ENCODE data around the gene TUBA1A.

TUBA1A gene

DNA sequence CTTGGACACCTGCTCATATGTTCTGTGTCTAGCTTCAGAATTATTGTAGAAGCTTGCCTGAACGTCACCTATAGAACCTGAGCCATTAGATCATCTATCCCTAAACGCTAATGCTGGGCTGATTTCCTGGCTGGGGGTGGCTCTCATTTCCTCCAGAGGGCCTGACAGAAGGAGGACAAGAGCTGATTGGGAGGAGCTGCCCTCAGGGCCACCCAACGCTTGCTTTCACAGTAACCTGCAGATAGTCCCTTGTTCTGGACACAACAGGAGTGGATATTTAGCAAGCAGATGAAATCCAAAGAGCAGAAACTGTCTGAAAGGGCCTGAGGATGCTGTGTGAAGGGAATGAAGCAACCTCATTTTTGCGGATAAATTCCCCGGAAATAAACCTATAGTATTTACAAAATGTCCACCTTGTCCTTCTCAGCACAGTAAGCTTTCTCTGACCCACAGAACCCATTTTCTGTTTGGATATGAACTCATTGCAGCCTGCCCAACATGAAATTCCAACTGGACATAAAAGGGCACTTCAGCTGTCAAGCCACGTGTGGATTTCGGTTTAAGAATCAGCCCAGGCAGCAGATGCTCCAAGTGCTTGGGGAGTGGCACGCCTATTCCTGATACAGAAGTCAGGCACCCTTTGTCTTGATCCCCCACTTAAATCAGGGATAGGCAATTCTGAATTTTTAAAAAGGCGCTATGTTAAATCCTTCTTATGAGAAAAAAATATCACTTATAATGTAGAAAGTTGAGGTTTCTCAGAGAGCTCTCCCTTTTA, 43.2 kb upstream of the TUBA1A start:
- no peak for TF ChIP-seq FOXP2 (optimal IDR thresholded peaks at IDR 0.05; ENCODE audit: borderline replicate concordance, extremely low read depth, extremely low read length, insufficient read depth)
- TF ChIP-seq POLR2AphosphoS5 (IDR thresholded peaks at IDR 0.05; ENCODE audit: low read depth, low read length): no peak
- TF ChIP-seq TAF1 (IDR thresholded peaks at IDR 0.05; ENCODE audit: borderline replicate concordance, insufficient read depth, low read length): no peak
- TF ChIP-seq SIN3A (IDR thresholded peaks at IDR 0.05; ENCODE audit: borderline replicate concordance, insufficient read depth, low read length): no peak
- TF ChIP-seq, protein P1, sequence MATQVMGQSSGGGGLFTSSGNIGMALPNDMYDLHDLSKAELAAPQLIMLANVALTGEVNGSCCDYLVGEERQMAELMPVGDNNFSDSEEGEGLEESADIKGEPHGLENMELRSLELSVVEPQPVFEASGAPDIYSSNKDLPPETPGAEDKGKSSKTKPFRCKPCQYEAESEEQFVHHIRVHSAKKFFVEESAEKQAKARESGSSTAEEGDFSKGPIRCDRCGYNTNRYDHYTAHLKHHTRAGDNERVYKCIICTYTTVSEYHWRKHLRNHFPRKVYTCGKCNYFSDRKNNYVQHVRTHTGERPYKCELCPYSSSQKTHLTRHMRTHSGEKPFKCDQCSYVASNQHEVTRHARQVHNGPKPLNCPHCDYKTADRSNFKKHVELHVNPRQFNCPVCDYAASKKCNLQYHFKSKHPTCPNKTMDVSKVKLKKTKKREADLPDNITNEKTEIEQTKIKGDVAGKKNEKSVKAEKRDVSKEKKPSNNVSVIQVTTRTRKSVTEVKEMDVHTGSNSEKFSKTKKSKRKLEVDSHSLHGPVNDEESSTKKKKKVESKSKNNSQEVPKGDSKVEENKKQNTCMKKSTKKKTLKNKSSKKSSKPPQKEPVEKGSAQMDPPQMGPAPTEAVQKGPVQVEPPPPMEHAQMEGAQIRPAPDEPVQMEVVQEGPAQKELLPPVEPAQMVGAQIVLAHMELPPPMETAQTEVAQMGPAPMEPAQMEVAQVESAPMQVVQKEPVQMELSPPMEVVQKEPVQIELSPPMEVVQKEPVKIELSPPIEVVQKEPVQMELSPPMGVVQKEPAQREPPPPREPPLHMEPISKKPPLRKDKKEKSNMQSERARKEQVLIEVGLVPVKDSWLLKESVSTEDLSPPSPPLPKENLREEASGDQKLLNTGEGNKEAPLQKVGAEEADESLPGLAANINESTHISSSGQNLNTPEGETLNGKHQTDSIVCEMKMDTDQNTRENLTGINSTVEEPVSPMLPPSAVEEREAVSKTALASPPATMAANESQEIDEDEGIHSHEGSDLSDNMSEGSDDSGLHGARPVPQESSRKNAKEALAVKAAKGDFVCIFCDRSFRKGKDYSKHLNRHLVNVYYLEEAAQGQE (IDR thresholded peaks at IDR 0.05; ENCODE audit: insufficient read depth in 1 of 2, low read depth in 2 of 2, low read length in 2 of 2): no peak

DNA sequence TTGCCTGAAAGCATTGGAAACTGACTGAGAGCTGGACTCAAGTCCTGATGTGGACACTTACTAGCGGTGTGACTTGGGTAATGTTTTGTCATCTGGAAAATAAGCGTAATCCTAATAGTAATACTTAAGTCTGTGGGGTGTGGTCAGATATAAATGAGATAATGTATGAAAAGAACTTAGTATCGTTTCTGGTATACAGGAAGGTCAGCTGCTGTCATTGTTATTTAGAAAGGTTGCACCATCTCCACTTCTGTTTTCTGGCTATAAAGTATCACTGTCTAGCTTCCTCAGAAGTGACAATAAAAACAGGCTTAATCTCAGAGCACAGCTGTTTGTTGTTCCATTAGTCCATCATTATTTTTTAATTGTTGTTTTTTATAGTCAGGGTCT, 41.9 kb upstream of the TUBA1A start:
- TF ChIP-seq SIN3A (IDR thresholded peaks at IDR 0.05; ENCODE audit: borderline replicate concordance, insufficient read depth, low read length): no peak
- TF ChIP-seq, protein P1 (IDR thresholded peaks at IDR 0.05; ENCODE audit: insufficient read depth in 1 of 2, low read depth in 2 of 2, low read length in 2 of 2): no peak

DNA sequence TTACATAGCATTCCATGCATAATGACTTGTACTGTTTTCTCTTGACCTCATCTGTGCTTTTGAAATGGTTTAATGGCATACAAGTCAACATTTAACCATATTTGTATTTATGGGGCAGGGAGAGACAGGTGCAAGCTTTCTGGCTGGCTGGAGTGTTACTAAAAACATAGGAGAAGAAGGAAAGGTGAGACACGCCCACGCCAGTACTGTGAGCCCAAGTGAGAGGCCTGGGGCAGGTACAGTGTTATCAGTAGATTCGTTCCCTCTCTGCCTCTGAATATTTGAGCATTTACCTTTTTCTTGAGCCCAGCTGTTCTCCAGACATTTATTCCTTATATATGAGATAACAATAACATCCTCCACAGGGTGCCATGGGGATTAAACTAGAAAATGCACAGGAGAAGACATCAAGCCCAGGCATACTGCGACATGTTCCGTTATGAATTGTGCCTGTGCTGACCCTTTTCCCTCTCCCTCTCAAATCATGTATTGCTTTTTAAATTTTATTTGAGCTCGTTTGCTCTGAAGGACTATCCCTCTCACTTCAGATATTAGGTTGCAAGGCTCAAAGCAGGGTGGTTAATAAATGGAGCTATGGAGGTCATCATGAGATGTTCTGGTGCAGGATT, 41.4 kb upstream of the TUBA1A start:
- TF ChIP-seq SIN3A (IDR thresholded peaks at IDR 0.05; ENCODE audit: borderline replicate concordance, insufficient read depth, low read length) (no peak), TAF1 (IDR thresholded peaks at IDR 0.05; ENCODE audit: borderline replicate concordance, insufficient read depth, low read length) (no peak), POLR2AphosphoS5 (IDR thresholded peaks at IDR 0.05; ENCODE audit: low read depth, low read length) (no peak), FOXP2 (optimal IDR thresholded peaks at IDR 0.05; ENCODE audit: borderline replicate concordance, extremely low read depth, extremely low read length, insufficient read depth) (no peak)
- TF ChIP-seq, protein P1 (IDR thresholded peaks at IDR 0.05; ENCODE audit: insufficient read depth in 1 of 2, low read depth in 2 of 2, low read length in 2 of 2): no peak

DNA sequence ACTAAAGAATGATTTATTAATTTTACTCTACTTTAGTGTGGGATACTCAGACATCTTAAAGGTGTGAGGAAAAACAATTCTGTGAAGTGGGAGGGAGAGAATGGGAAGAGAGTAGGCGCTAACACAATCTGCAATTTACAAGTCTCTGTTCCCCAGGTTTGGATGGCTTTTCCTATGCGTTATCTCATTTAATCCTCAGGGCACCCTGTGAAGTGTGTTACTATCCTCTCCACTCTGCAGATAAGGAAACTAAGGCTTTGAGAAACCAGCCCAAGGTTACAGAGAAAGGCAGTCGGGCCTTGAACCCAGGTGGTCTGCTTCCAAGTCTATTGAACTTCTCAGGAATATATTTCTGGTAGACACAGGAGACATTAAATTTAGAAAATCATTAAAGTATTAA, 39.8 kb upstream of the TUBA1A start:
- TF ChIP-seq FOXP2 (optimal IDR thresholded peaks at IDR 0.05; ENCODE audit: borderline replicate concordance, extremely low read depth, extremely low read length, insufficient read depth) (no peak), SIN3A (IDR thresholded peaks at IDR 0.05; ENCODE audit: borderline replicate concordance, insufficient read depth, low read length) (no peak), POLR2AphosphoS5 (IDR thresholded peaks at IDR 0.05; ENCODE audit: low read depth, low read length) (no peak), TAF1 (IDR thresholded peaks at IDR 0.05; ENCODE audit: borderline replicate concordance, insufficient read depth, low read length) (no peak)
- TF ChIP-seq, protein P1 (IDR thresholded peaks at IDR 0.05; ENCODE audit: insufficient read depth in 1 of 2, low read depth in 2 of 2, low read length in 2 of 2): no peak
